Testis (tissue), 2 donors: Measurements from ENCODE around the gene THAP11.

Source experiments
- POLR2A ChIP-seq: fragments of 450-650 bp; IDR thresholded peaks from one replicate; pipeline ENCODE4 v1.6.1; 2017; ENCODE audit warnings: antibody characterized with exemption, mild to moderate bottlenecking, moderate library complexity
- TF ChIP-seq, protein P1 (sequence below), 3 experiments: fragments of 450-650 bp in 2 of 3; fragments of 200-600 bp in 1 of 3; sonication (generic) in 1 of 3; IDR thresholded peaks; one replicate each; pipeline ENCODE4 v1.5.1; 2016 to 2019; ENCODE audit warnings: antibody characterized with exemption in 3 of 3, mild to moderate bottlenecking in 2 of 3, moderate library complexity in 1 of 3

DNA sequence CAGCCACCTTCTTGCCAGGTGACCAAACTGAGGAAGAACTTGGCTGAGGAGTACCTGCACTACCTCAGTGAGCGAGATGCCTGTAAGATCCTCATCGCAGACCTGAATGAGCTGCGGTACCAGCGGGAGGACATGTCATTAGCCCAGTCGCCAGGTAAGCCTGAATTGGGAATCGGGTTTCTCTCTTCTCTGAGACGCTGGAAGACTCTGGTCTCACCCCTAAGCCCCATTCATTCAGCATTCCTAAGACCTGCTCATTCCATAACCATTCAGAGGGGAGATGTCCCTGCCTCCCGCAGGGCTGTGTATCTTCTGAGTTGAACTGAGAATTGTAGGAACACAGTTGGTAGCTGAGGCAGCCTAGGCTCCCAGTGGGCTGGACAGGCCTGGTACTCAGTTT, 17.0 kb upstream of the THAP11 start:
- TF ChIP-seq, protein P1, sequence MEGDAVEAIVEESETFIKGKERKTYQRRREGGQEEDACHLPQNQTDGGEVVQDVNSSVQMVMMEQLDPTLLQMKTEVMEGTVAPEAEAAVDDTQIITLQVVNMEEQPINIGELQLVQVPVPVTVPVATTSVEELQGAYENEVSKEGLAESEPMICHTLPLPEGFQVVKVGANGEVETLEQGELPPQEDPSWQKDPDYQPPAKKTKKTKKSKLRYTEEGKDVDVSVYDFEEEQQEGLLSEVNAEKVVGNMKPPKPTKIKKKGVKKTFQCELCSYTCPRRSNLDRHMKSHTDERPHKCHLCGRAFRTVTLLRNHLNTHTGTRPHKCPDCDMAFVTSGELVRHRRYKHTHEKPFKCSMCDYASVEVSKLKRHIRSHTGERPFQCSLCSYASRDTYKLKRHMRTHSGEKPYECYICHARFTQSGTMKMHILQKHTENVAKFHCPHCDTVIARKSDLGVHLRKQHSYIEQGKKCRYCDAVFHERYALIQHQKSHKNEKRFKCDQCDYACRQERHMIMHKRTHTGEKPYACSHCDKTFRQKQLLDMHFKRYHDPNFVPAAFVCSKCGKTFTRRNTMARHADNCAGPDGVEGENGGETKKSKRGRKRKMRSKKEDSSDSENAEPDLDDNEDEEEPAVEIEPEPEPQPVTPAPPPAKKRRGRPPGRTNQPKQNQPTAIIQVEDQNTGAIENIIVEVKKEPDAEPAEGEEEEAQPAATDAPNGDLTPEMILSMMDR (IDR thresholded peaks at IDR 0.05): no peak
- TF ChIP-seq POLR2A: no peak
